ENCODE measurements around the gene MSANTD1.
A peak's percentile ranks its signal among the peaks of the same experiment; 100 is the strongest.

The MSANTD1 gene

GRCh38 chr4:3231471-3231870 is 17.5 kb upstream of the MSANTD1 start:
- TF ChIP-seq CTCF (conservative IDR thresholded peaks at IDR 0.05; ENCODE audit: control insufficient read depth, insufficient read depth, low read depth, low read length) = no peak
- no peak for DNase-seq (ENCODE audit: low read depth)
- H3K4me3 ChIP-seq (ENCODE audit: control insufficient read depth, low read depth, low read length) = no peak overlapping the region

- DNase-seq (ENCODE audit: low read depth) = no peak
- no peak for TF ChIP-seq CTCF (conservative IDR thresholded peaks at IDR 0.05; ENCODE audit: control insufficient read depth, insufficient read depth, low read depth, low read length)
- H3K4me3 ChIP-seq (ENCODE audit: control insufficient read depth, low read depth, low read length) = no peak overlapping the region
Measured at GRCh38 chr4:3232001-3232400, 17.0 kb upstream of the MSANTD1 start.

GRCh38 chr4:3232871-3233271 is 16.1 kb upstream of the MSANTD1 start:
- TF ChIP-seq CTCF (conservative IDR thresholded peaks at IDR 0.05; ENCODE audit: control insufficient read depth, insufficient read depth, low read depth, low read length) = no peak
- H3K4me3 ChIP-seq (ENCODE audit: control insufficient read depth, low read depth, low read length) = no peak overlapping the region
- DNase-seq (ENCODE audit: low read depth) = no peak

- no peak for TF ChIP-seq CTCF (conservative IDR thresholded peaks at IDR 0.05; ENCODE audit: control insufficient read depth, insufficient read depth, low read depth, low read length)
- DNase-seq (ENCODE audit: low read depth) = peak; percentile 14
- H3K4me3 ChIP-seq (ENCODE audit: control insufficient read depth, low read depth, low read length) = no peak overlapping the region
Measured at GRCh38 chr4:3233391-3234071, 15.4 kb upstream of the MSANTD1 start.

GRCh38 chr4:3234171-3235029 is 14.6 kb upstream of the MSANTD1 start:
- DNase-seq (ENCODE audit: low read depth) = no peak
- TF ChIP-seq CTCF (conservative IDR thresholded peaks at IDR 0.05; ENCODE audit: control insufficient read depth, insufficient read depth, low read depth, low read length) = no peak
- no peak overlapping the region for H3K4me3 ChIP-seq (ENCODE audit: control insufficient read depth, low read depth, low read length)

- no peak for DNase-seq (ENCODE audit: low read depth)
- no peak overlapping the region for H3K4me3 ChIP-seq (ENCODE audit: control insufficient read depth, low read depth, low read length)
- TF ChIP-seq CTCF (conservative IDR thresholded peaks at IDR 0.05; ENCODE audit: control insufficient read depth, insufficient read depth, low read depth, low read length) = no peak
Measured at GRCh38 chr4:3235030-3235345, 14.0 kb upstream of the MSANTD1 start.

All from fibroblast of mammary gland (primary cell).